ENCODE measurements around the gene SORCS1.

Gene SORCS1

GRCh38 chr10:106635947-106636346 is 528.6 kb downstream of the SORCS1 start:
- H3K27ac Mint-ChIP-seq = no peak overlapping the region
- peaks cover 3% of the 10 kb centered on the region for H3K27me3 Mint-ChIP-seq (ENCODE audit: low read depth)
- no peak overlapping the region for H3K4me3 Mint-ChIP-seq
- no peaks in the 10 kb centered on the region for H3K4me1 Mint-ChIP-seq
- no peaks in the 10 kb centered on the region for H3K9me3 Mint-ChIP-seq
- TF ChIP-seq CTCF (IDR thresholded peaks at IDR 0.05; ENCODE audit: unreplicated experiment in 3 of 3) = no peak
- H3K36me3 Mint-ChIP-seq (ENCODE audit: low read depth) = no peaks in the 10 kb centered on the region

GRCh38 chr10:106631016-106631702 is 533.3 kb downstream of the SORCS1 start:
- no peaks in the 10 kb centered on the region for H3K4me1 Mint-ChIP-seq

GRCh38 chr10:106626371-106626770 is 538.1 kb downstream of the SORCS1 start:
- H3K36me3 Mint-ChIP-seq (ENCODE audit: low read depth) = no peaks in the 10 kb centered on the region
- H3K4me3 Mint-ChIP-seq = no peak overlapping the region
- H3K27ac Mint-ChIP-seq = no peak overlapping the region
- no peak for TF ChIP-seq CTCF (IDR thresholded peaks at IDR 0.05; ENCODE audit: unreplicated experiment in 3 of 3)
- peaks cover 5% of the 10 kb centered on the region for H3K4me1 Mint-ChIP-seq
- H3K27me3 Mint-ChIP-seq (ENCODE audit: low read depth) = peaks cover 5% of the 10 kb centered on the region
- H3K9me3 Mint-ChIP-seq = no peaks in the 10 kb centered on the region

More at GRCh38 chr10:106631016-106631702, 533.3 kb downstream of the SORCS1 start:
- Mint-ChIP-seq H3K27ac (no peak overlapping the region), H3K4me3 (no peak overlapping the region), H3K36me3 (ENCODE audit: low read depth) (no peaks in the 10 kb centered on the region), H3K27me3 (ENCODE audit: low read depth) (peaks cover 3% of the 10 kb centered on the region), H3K9me3 (no peaks in the 10 kb centered on the region)
- TF ChIP-seq CTCF (IDR thresholded peaks at IDR 0.05; ENCODE audit: unreplicated experiment in 3 of 3) = no peak

- TF ChIP-seq CTCF (IDR thresholded peaks at IDR 0.05; ENCODE audit: unreplicated experiment in 3 of 3) = no peak
- Mint-ChIP-seq H3K4me1 (peaks cover 5% of the 10 kb centered on the region), H3K27me3 (ENCODE audit: low read depth) (peaks cover 5% of the 10 kb centered on the region), H3K9me3 (no peaks in the 10 kb centered on the region), H3K27ac (no peak overlapping the region), H3K4me3 (no peak overlapping the region), H3K36me3 (ENCODE audit: low read depth) (no peaks in the 10 kb centered on the region)
These were observed 538.8 kb downstream of the SORCS1 start for GRCh38 chr10:106625751-106626150.

GRCh38 chr10:106619346-106619745 is 545.2 kb downstream of the SORCS1 start:
- peak overlapping the region in 2 of 3 experiments; percentile 31 to 50 for H3K27ac Mint-ChIP-seq
- no peaks in the 10 kb centered on the region for H3K36me3 Mint-ChIP-seq (ENCODE audit: low read depth)
- no peaks in the 10 kb centered on the region for H3K27me3 Mint-ChIP-seq (ENCODE audit: low read depth)
- H3K4me3 Mint-ChIP-seq = no peak overlapping the region
- peaks cover 20% of the 10 kb centered on the region for H3K4me1 Mint-ChIP-seq
- TF ChIP-seq CTCF (IDR thresholded peaks at IDR 0.05; ENCODE audit: unreplicated experiment in 3 of 3) = no peak
- no peaks in the 10 kb centered on the region for H3K9me3 Mint-ChIP-seq

GRCh38 chr10:106618646-106619045 is 545.9 kb downstream of the SORCS1 start:
- H3K9me3 Mint-ChIP-seq = no peaks in the 10 kb centered on the region
- no peaks in the 10 kb centered on the region for H3K36me3 Mint-ChIP-seq (ENCODE audit: low read depth)
- TF ChIP-seq CTCF (IDR thresholded peaks at IDR 0.05; ENCODE audit: unreplicated experiment in 3 of 3) = no peak
- H3K27me3 Mint-ChIP-seq (ENCODE audit: low read depth) = no peaks in the 10 kb centered on the region
- H3K4me3 Mint-ChIP-seq = no peak overlapping the region
- peaks cover 20% of the 10 kb centered on the region for H3K4me1 Mint-ChIP-seq
- peak overlapping the region in 1 of 3 experiments; percentile 31 for H3K27ac Mint-ChIP-seq

Data from nephron (organoid).